ENCODE results near the gene SNAP25.

Gene SNAP25

GRCh38 chr20:10338426-10339180, 120.0 kb downstream of the SNAP25 start:
- ChIA-PET POLR2A (no interaction called here), CTCF (no interaction called here)
- H3K4me3 ChIP-seq (ENCODE audit: low read depth, low read length), result no peak overlapping the region
- TF ChIP-seq, protein P1, sequence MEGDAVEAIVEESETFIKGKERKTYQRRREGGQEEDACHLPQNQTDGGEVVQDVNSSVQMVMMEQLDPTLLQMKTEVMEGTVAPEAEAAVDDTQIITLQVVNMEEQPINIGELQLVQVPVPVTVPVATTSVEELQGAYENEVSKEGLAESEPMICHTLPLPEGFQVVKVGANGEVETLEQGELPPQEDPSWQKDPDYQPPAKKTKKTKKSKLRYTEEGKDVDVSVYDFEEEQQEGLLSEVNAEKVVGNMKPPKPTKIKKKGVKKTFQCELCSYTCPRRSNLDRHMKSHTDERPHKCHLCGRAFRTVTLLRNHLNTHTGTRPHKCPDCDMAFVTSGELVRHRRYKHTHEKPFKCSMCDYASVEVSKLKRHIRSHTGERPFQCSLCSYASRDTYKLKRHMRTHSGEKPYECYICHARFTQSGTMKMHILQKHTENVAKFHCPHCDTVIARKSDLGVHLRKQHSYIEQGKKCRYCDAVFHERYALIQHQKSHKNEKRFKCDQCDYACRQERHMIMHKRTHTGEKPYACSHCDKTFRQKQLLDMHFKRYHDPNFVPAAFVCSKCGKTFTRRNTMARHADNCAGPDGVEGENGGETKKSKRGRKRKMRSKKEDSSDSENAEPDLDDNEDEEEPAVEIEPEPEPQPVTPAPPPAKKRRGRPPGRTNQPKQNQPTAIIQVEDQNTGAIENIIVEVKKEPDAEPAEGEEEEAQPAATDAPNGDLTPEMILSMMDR (IDR thresholded peaks at IDR 0.05; ENCODE audit: insufficient read depth, low read length, missing control alignments), result no peak
- no peak for DNase-seq (ENCODE audit: low read depth, low spot score)

DNA sequence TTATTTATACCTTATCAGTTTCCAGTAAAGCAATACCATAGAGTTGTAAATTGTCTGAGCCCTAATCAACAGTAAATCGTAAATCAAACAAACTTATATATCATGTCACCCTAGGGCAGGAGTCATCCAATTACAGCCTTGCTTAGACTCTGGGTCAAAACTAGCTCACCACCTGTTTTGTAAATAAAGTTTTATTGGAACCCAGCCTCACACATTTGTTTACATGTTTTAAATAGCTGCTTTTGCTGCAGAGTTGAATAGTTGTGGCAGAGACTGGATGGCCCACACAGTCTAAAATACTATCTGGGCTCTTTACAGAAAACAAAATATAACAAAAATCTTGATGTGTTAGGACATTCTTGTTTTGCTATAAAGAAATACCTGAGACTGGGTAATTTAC, 121.0 kb downstream of the SNAP25 start:
- H3K4me3 ChIP-seq (ENCODE audit: low read depth, low read length), result no peak overlapping the region
- TF ChIP-seq, protein P1 (IDR thresholded peaks at IDR 0.05; ENCODE audit: insufficient read depth, low read length, missing control alignments), result no peak
- POLR2A ChIA-PET, result no interaction called here

GRCh38 chr20:10342152-10342551, 123.5 kb downstream of the SNAP25 start:
- CTCF ChIA-PET, result no interaction called here
- H3K4me3 ChIP-seq (ENCODE audit: low read depth, low read length), result no peak overlapping the region
- POLR2A ChIA-PET, result no interaction called here
- TF ChIP-seq, protein P1 (IDR thresholded peaks at IDR 0.05; ENCODE audit: insufficient read depth, low read length, missing control alignments), result no peak
- no peak for DNase-seq (ENCODE audit: low read depth, low spot score)

More for the DNA sequence above, 121.0 kb downstream of the SNAP25 start:
- DNase-seq (ENCODE audit: low read depth, low spot score), result no peak
- CTCF ChIA-PET, result no interaction called here

DNA sequence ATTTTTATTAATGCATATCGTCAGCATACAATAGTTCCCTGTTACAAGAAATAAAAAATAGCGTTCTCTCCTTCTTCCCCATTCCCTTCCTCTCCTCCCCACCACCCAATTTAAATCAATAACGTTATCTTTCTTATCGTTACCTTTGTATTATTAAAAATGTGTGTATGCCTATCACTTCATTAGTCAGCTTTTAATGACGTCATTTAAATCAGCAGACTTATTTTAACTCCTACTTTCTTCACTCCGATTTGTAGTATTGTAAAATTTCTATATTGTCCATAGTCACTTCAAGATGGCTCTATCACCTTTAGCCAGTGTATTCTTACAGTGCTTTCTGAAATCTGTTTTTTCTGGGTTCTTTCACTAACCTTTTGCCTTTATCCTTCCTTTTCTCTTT, 126.3 kb downstream of the SNAP25 start:
- H3K4me3 ChIP-seq (ENCODE audit: low read depth, low read length), result no peak overlapping the region
- ChIA-PET POLR2A (no interaction called here), CTCF (interaction anchor here (1.4 kb wide), 1 partner anchor 14 kb away, joined by 3 read pairs; no protein-coding TSS in a partner anchor)
- no peak for DNase-seq (ENCODE audit: low read depth, low spot score)
- TF ChIP-seq, protein P1 (IDR thresholded peaks at IDR 0.05; ENCODE audit: insufficient read depth, low read length, missing control alignments), result no peak

GRCh38 chr20:10347086-10347880, 128.7 kb downstream of the SNAP25 start:
- ChIA-PET CTCF (no interaction called here), POLR2A (no interaction called here)
- TF ChIP-seq, protein P1 (IDR thresholded peaks at IDR 0.05; ENCODE audit: insufficient read depth, low read length, missing control alignments), result no peak
- H3K4me3 ChIP-seq (ENCODE audit: low read depth, low read length), result no peak overlapping the region
- no peak for DNase-seq (ENCODE audit: low read depth, low spot score)

DNA sequence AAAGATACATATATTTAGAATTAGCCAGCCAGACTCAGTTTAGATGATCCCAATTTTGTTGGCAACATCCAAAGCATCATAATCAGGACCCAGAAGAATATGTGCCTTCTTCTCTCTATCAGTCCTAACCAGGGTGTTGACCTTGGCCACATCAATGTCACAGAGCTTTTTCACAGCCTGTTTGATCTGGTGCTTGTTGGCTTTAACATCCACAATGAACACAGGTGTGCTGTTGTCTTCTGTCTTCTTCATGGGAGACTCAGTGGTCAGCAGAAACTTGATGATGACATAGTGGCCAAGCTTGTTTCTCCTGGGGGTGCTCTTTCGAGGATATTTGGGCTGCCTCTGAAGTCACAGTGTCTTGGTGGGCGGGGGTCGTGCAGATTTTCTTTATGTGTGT, 130.5 kb downstream of the SNAP25 start:
- DNase-seq (ENCODE audit: low read depth, low spot score), result no peak
- H3K4me3 ChIP-seq (ENCODE audit: low read depth, low read length), result no peak overlapping the region
- ChIA-PET POLR2A (no interaction called here), CTCF (no interaction called here)
- TF ChIP-seq, protein P1 (IDR thresholded peaks at IDR 0.05; ENCODE audit: insufficient read depth, low read length, missing control alignments), result no peak

All from AG04449 (cell line).